ENCODE data around the gene PXT1.

PXT1 gene

DNA sequence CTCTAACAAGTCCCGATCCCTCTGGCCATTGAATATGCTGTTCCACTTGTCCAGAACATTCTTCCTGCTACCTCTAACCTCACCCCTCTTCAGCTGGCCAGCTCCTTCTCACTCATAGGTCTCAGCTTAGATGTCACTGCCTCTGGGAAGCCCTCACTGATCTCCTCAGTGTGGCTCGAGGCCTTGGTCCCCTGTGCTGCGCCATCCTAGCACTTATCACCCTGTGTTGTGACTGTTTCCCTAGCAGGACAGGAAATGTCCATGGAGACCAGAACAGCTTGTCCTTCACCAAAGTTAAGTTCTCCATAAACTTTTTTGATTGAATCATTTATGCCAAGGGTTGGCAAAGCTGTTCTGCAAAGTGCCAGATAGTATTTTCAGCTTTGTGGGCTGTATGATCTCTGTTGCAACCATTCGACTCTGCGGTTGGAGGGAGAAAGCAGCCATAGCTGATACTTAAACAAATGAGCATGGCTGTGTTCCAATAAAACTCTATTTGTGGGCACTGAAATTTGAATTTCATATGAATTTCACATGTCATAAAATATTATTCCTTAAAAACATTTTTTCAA lies 99.5 kb downstream of the PXT1 start:
- DNase-seq = no peak

DNA sequence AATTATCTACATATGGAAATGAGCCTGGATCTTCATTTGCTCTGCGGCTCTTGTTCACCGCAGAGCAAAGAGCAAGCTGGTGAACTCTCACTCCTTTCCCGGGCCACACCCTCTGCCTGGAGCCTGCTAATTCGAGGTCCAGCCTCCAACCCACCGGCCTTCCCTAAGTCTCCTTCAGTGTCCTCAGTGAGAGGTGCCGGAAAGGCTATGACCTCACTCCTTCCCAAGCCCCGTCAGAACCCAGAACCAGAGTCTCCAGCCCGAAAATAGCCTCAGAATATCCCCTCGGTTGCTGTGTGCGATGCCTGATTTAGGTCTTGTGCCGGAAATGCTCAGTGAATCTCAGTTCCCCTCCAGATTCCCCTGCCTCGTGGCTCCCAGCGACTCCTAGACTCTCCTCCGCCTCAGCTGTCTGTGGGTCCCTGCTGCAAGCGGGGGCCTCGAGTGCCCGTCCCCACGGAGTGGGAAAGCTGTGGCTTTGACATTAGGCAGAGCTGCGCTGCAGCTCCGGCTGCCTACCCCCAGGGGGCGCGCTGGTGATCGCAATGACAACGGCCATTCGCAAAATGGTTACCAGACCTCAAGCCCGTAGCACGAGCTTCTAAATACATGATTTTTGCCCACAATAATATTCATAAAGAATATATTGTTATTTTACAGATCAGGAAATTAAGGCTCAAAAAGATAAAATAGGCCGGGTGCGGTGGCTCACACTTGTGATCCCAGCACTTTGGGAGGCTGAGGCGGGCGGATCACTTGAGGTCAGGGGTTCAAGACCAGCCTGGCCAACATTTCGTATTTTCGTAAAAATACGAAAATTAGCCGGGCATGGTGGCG lies 101.8 kb downstream of the PXT1 start:
- DNase-seq = no peak
